NCI-H2196 treated with DMSO at 0.1 percent for 48 hours (cell line): ENCODE results near the gene AK8.

Experiments
- DNase-seq: peaks from one replicate; lab custom pipeline; 2025; ENCODE audit not compliant: unreplicated experiment; lab: John Stamatoyannopoulos, UW

Gene AK8

GRCh38 chr9:132861666-132862065 lies 16.4 kb downstream of the AK8 start:
- DNase-seq: no peak

- DNase-seq: no peak
Observed at GRCh38 chr9:132858751-132859150, 19.3 kb downstream of the AK8 start.

- no peak for DNase-seq
Observed at GRCh38 chr9:132857616-132858342, 20.3 kb downstream of the AK8 start.

DNA sequence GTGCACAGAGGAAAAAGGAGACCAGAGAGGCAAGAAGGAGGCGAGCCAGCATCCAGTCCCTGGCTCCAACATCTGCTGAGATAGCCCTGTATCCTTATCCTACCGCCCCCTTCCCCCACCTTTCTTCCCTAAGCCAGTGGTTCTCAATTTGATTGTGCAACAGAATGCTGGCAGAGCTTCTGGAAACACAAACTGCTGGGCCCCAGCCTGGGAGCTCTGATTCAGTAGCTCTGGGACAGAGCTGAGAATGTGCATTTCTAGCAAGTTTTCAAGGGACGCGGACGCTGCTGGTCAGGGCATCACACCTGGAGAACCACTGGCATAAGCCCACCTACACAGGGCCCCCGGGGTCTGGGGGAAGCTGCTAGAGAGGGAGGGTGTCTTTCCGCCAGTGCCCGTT lies 21.1 kb downstream of the AK8 start:
- no peak for DNase-seq

DNA sequence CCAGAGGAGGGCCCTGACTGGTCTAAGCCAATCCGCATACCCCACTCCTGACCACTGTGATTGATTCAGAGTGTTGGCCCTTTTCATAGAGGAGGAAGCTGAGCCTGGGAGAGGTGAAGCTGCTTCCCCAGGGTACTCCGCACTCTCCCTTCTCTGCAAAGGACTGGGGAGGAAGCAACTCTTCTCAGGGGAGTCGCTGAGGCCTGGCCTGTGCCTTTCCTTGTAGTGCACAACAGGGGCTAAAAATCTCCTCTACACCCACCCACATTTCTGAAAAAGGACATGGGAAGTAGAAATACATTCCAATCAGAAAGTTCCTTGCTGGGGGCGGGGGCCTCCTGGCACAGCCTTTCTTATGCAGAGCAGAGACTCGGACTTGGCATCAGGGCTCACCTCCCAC lies 22.2 kb downstream of the AK8 start:
- DNase-seq: no peak

GRCh38 chr9:132854832-132855231 lies 23.3 kb downstream of the AK8 start:
- DNase-seq: no peak

GRCh38 chr9:132853482-132853881 lies 24.6 kb downstream of the AK8 start:
- DNase-seq: no peak

DNA sequence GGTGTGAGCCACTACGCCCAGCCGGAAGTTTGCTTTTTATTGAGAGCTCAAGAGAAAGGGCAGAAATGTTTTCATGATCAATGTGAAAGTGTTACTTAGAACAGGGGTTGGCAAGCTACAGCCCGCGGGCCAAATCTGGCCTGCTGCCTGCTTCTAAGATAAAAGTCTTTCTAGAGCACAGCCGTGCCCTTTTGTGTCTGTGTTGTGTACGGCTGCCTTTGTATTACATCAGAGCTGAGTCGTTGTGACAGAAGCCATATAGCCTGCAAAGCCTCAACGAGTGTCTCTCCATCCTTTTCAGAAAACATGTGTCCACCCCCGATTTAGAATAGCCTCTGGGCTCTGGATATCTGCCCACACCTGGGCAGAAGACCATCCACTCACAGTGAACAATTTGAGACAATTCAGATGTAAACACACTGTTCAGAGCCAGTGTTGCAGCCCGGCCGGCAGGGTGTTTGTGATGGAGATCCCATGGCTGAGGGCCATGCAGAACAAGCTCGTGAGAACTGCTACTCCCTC lies 28.8 kb downstream of the AK8 start:
- DNase-seq: peak; percentile 6

- DNase-seq: no peak
Observed at GRCh38 chr9:132846918-132847515, 31.1 kb downstream of the AK8 start.

- DNase-seq: no peak
Observed at GRCh38 chr9:132846109-132846917, 31.8 kb downstream of the AK8 start.

- no peak for DNase-seq
Observed at GRCh38 chr9:132842124-132843044, 35.7 kb downstream of the AK8 start.

- DNase-seq: no peak
Observed at GRCh38 chr9:132840980-132841379, 37.1 kb downstream of the AK8 start.

DNA sequence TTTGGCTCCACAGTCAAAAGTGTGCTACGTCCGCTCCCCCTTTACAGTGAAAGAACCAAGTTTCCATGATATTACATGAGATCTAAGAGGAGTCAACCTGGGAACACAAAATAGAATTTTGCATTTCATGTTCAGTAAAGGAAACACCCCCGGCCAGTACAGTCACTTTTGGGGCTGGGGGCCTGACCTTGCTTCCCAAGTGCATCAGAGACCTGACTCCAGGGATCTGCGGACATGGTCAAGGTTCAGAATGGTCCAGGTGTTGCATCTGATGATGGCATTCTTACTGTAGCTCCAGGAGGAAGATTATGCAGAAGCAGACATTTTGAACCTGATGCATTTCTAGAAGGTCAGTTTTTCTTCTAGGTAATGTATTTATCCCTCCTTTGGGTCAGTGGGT lies 39.8 kb downstream of the AK8 start:
- DNase-seq: no peak

GRCh38 chr9:132837501-132838286 lies 40.4 kb downstream of the AK8 start:
- DNase-seq: no peak

DNA sequence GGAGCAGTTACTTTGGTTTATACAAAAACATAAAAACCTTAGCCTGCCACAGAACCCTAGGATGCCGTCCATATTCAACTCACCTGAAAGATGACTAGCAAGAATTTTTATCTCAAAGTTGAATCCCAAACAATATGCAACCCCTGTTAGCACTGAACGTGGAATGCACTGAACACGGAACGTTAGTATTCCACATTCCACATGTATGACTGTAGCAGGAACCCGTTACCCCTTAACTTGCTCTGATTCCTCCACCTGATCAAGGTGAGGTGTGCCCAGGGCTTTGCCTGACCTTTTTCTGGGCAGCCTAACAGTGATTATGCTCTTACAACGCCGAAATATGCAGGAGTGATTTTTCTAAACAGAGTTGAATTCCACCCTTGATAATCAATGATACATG lies 43.7 kb downstream of the AK8 start:
- DNase-seq: no peak

DNA sequence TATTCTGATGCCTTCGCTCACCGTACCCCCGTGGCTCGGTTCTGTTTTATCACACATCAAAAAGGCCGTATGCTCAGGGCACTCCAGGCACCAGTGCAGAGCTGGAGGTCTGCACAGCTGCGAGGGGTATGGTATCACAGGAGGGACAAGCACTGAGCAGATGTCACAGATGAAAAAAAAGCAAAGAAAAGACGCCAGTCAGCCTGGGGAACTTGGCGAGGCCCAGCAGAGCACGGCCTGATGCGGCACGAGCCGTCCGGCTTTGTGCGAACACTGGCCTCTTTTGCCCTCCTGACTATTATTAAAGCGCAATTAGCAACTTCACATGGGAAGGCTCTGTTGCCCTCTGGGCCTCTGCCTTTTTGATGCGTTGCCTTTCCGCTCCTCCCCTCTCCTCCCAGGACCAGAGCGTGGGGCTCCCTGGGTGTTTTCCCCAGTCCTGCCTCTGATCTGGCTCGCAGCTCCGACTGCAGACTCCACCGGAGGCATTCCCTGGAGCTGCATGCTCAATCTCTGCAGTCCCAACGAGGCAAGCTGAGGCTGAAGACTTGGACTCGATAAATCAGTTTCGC lies 44.4 kb downstream of the AK8 start:
- no peak for DNase-seq

GRCh38 chr9:132832171-132832881 lies 45.8 kb downstream of the AK8 start:
- DNase-seq: no peak

DNA sequence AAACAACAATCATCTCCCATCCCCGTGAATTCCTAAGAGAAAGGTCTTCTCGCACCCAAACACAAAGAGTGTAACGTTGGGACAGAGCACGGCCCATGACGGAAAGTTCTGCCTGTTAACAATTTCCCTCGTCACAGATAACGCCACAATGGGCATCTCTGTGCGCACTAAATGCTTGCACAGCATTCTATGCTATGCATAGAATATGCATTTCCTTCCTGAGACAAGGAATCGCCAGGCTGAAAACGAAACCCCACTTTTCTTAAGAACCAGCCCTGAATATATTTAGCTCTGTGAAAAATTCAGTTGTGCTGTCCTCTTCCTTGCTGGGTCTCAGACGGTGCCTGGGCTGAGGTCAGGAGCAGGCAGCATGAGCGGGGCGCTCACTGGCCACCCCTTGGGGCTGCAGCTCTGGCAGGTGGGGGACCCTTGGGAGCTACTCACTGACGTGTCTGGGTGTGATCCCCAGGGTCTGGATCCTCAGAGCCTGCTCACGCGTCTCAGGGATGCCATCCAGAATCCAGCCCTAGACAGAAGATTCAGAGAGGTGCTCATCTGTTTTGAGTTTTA lies 49.8 kb downstream of the AK8 start:
- DNase-seq: no peak

DNA sequence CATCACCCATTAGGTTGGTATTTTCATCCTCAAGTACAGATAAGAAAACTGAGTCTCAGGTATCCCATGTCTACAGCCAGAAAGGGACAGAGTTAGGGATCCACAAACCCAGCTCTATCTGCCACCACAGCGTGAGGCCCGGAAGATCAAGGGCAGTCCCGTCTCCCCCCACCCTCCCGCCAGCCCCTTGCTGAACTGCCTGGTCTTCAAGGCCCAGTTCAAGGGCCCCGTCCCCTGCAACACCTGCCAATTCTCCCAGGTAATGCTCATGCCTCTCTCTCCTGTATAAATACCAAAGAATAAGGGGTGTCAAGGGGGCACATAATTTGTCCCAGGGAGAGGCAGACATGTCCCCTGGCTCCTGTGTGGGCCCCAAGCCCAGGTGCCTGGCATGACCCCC lies 50.7 kb downstream of the AK8 start:
- DNase-seq: no peak
